Gastrocnemius medialis (tissue), 4 donors: ENCODE data around the gene MED12.

ENCODE experiments used
- POLR2A ChIP-seq, 2 donors: fragments of 450-650 bp; IDR thresholded peaks; one replicate each; pipeline ENCODE4 v1.6.1; 2017; ENCODE audit warnings: antibody characterized with exemption in 2 of 2, mild to moderate bottlenecking in 2 of 2, moderate library complexity in 2 of 2
- TF ChIP-seq, protein P1 (sequence below), 5 experiments: fragments of 450-650 bp in 3 of 5; fragments of 200-600 bp in 2 of 5; sonication (generic) in 2 of 5; IDR thresholded peaks in 4 of 5; conservative IDR thresholded peaks in 1 of 5; 1 replicate in 4 of 5; 2 replicates in 1 of 5; pipeline ENCODE4 v1.5.1; 2016 to 2019; ENCODE audit warnings: antibody characterized with exemption in 5 of 5, mild to moderate bottlenecking in 3 of 5, moderate library complexity in 3 of 5

- TF ChIP-seq, protein P1, sequence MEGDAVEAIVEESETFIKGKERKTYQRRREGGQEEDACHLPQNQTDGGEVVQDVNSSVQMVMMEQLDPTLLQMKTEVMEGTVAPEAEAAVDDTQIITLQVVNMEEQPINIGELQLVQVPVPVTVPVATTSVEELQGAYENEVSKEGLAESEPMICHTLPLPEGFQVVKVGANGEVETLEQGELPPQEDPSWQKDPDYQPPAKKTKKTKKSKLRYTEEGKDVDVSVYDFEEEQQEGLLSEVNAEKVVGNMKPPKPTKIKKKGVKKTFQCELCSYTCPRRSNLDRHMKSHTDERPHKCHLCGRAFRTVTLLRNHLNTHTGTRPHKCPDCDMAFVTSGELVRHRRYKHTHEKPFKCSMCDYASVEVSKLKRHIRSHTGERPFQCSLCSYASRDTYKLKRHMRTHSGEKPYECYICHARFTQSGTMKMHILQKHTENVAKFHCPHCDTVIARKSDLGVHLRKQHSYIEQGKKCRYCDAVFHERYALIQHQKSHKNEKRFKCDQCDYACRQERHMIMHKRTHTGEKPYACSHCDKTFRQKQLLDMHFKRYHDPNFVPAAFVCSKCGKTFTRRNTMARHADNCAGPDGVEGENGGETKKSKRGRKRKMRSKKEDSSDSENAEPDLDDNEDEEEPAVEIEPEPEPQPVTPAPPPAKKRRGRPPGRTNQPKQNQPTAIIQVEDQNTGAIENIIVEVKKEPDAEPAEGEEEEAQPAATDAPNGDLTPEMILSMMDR (IDR thresholded peaks at IDR 0.05 in 4 of 5, conservative IDR thresholded peaks at IDR 0.05 in 1 of 5) = no peak
- no peak for TF ChIP-seq POLR2A (IDR thresholded peaks at IDR 0.05)
Measured at GRCh38 chrX:71182871-71183270, 64.5 kb downstream of the MED12 start.
